HepG2 (cell line): Measurements from ENCODE around the gene AMBRA1. TPM values are rescaled to one million over a fixed set of nuclear protein-coding genes. Genes with fewer than 3 reads are reported as not detected.
A peak's percentile ranks its signal among the peaks of the same experiment; 100 is the strongest.

Source experiments
- CAMTA2 ChIP-seq: sonication (generic); formaldehyde crosslinking; IDR thresholded peaks from 2 replicates; pipeline ENCODE4 v1.4.0; 2020; ENCODE audit warnings: mild to moderate bottlenecking, missing genetic modification reagents, borderline replicate concordance
- CHCHD3 ChIP-seq: sonication (generic); formaldehyde crosslinking; IDR thresholded peaks from 2 replicates; pipeline ENCODE4 v1.8.0; 2022; ENCODE audit warnings: mild to moderate bottlenecking, missing genetic modification reagents, moderate library complexity
- GATAD2A ChIP-seq: IDR thresholded peaks from 2 replicates; pipeline ENCODE4 v1.6.1; 2016
- IRF2 ChIP-seq: IDR thresholded peaks from 2 replicates; pipeline ENCODE4 v1.6.1; 2018; ENCODE audit warnings: missing genetic modification reagents, missing compliant biosample characterization
- MAF1 ChIP-seq: sonication (generic); formaldehyde crosslinking; IDR thresholded peaks from 2 replicates; pipeline ENCODE4 v1.5.0; 2020; ENCODE audit warnings: missing genetic modification reagents, borderline replicate concordance
- SPEN ChIP-seq: sonication (generic); formaldehyde crosslinking; IDR thresholded peaks from 2 replicates; pipeline ENCODE4 v1.5.1; 2020; ENCODE audit warnings: low read depth, mild to moderate bottlenecking, missing genetic modification reagents
- ZFP62 ChIP-seq: sonication (generic); formaldehyde crosslinking; IDR thresholded peaks from 2 replicates; pipeline ENCODE4 v1.4.0; 2020; ENCODE audit warnings: missing genetic modification reagents
- ZFY ChIP-seq: sonication (generic); formaldehyde crosslinking; IDR thresholded peaks from 2 replicates; pipeline ENCODE4 v1.4.0; 2020; ENCODE audit warnings: missing genetic modification reagents
- ZNF33B ChIP-seq: sonication (generic); formaldehyde crosslinking; IDR thresholded peaks from 2 replicates; pipeline ENCODE4 v1.5.1; 2020; ENCODE audit warnings: mild to moderate bottlenecking, missing genetic modification reagents
- ZNF562 ChIP-seq: sonication (generic); formaldehyde crosslinking; IDR thresholded peaks from 2 replicates; pipeline ENCODE4 v1.8.0; 2022; ENCODE audit warnings: missing genetic modification reagents, borderline replicate concordance
- polyA plus RNA-seq, 8 experiments: library from polyadenylated mRNA; depleted of rRNA in 3 of 8; stranded (reverse) in 7 of 8; unstranded in 1 of 8; fragments of >200 nt; fragmentation: Illumina TruSeq in 4 of 8; extraction: Trizol in 4 of 8; gene quantifications; 2 replicates each; pipeline versions ENCODE4 v1.2.1 to v1.2.3, GENCODE V29; 2011 to 2016; ENCODE audit warnings: low read depth in 4 of 8, missing spikeins in 1 of 8, mixed read lengths in 1 of 8; ENCODE audit not compliant: insufficient read depth in 1 of 8
- total RNA-seq, 5 experiments: library from RNA; depleted of rRNA; stranded (reverse); fragments of >200 nt; fragmentation: Illumina TruSeq; extraction: Trizol; gene quantifications; 2 replicates each; pipeline ENCODE4 v1.2.3, GENCODE V29; 2016; ENCODE audit warnings: low read depth in 1 of 5
- TF ChIP-seq, protein P1 (sequence below): sonication (generic); formaldehyde crosslinking; IDR thresholded peaks from 2 replicates; pipeline ENCODE4 v1.4.0; 2020; ENCODE audit warnings: low read depth, mild to moderate bottlenecking, missing genetic modification reagents
- TF ChIP-seq, protein P2 (sequence below): IDR thresholded peaks from 2 replicates; pipeline ENCODE4 v1.6.1; 2012; ENCODE audit warnings: inconsistent platforms
- TF ChIP-seq, protein P3 (sequence below): sonication (generic); formaldehyde crosslinking; conservative IDR thresholded peaks from 2 replicates; pipeline ENCODE4 v1.4.0; 2020; ENCODE audit warnings: missing genetic modification reagents
- TF ChIP-seq, protein P4 (sequence below): sonication (generic); formaldehyde crosslinking; IDR thresholded peaks from 2 replicates; pipeline ENCODE4 v1.5.1; 2020; ENCODE audit warnings: mild to moderate bottlenecking, missing genetic modification reagents, moderate library complexity
- TF ChIP-seq, protein P5 (sequence below): sonication (generic); formaldehyde crosslinking; IDR thresholded peaks from 2 replicates; pipeline ENCODE4 v1.8.0; 2022; ENCODE audit warnings: missing genetic modification reagents, mild to moderate bottlenecking, borderline replicate concordance

AMBRA1 gene
- total and polyA plus RNA-seq, 2 of the 13 experiments (the other 11 are each of a cell fraction or from before 2014, with no cell fraction given) = 15.7 to 26.0 TPM

DNA sequence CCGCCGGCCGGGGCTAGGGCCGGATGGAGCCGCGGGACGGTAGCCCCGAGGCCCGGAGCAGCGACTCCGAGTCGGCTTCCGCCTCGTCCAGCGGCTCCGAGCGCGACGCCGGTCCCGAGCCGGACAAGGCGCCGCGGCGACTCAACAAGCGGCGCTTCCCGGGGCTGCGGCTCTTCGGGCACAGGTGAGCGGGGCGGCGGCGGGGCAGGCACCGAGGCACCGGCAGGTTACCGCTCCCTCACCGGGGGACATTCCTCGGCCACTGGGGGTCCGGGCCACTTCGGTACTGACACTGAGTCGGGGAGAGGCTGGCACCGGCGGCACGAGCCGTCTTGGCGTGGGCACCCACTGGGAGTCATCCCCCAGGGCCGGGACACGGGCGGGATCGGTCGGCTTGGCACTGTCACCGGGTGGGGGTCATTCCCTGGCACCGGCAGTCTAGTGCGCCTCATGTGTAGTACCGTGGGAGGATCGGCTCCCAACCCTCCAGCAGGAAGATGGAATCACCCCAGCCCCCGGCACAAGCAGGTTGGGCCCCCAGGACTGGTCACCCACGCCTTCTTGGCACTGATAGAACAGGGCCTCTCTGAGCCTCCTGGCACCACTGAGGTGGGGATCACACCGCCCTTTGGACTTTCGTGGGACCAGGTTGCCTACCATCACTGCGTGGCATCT lies 246.0 kb downstream of the AMBRA1 start (continued):
- TF ChIP-seq ZNF33B (CRISPR knock-in tag) (0 out of 2 replicates have a peak, but pooled peaks have one; percentile 24), MAF1 (CRISPR knock-in tag) (no peak), ZFY (CRISPR knock-in tag) (peak; percentile 41; the same call in 1 of the 2 replicates), CHCHD3 (CRISPR knock-in tag) (0 out of 2 replicates have a peak, but pooled peaks have one; percentile 49), IRF2 (CRISPR knock-in tag) (no peak), ZNF562 (CRISPR knock-in tag) (no peak), GATAD2A (no peak), CAMTA2 (CRISPR knock-in tag) (0 out of 2 replicates have a peak, but pooled peaks have one; percentile 64), ZFP62 (CRISPR knock-in tag) (no peak), SPEN (CRISPR knock-in tag) (no peak)
- TF ChIP-seq, protein P1, sequence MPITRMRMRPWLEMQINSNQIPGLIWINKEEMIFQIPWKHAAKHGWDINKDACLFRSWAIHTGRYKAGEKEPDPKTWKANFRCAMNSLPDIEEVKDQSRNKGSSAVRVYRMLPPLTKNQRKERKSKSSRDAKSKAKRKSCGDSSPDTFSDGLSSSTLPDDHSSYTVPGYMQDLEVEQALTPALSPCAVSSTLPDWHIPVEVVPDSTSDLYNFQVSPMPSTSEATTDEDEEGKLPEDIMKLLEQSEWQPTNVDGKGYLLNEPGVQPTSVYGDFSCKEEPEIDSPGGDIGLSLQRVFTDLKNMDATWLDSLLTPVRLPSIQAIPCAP = no peak
- TF ChIP-seq, protein P2, sequence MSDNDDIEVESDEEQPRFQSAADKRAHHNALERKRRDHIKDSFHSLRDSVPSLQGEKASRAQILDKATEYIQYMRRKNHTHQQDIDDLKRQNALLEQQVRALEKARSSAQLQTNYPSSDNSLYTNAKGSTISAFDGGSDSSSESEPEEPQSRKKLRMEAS = no peak
- TF ChIP-seq, protein P3, sequence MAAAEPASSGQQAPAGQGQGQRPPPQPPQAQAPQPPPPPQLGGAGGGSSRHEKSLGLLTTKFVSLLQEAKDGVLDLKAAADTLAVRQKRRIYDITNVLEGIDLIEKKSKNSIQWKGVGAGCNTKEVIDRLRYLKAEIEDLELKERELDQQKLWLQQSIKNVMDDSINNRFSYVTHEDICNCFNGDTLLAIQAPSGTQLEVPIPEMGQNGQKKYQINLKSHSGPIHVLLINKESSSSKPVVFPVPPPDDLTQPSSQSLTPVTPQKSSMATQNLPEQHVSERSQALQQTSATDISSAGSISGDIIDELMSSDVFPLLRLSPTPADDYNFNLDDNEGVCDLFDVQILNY (CRISPR knock-in tag) = no peak
- TF ChIP-seq, protein P4, sequence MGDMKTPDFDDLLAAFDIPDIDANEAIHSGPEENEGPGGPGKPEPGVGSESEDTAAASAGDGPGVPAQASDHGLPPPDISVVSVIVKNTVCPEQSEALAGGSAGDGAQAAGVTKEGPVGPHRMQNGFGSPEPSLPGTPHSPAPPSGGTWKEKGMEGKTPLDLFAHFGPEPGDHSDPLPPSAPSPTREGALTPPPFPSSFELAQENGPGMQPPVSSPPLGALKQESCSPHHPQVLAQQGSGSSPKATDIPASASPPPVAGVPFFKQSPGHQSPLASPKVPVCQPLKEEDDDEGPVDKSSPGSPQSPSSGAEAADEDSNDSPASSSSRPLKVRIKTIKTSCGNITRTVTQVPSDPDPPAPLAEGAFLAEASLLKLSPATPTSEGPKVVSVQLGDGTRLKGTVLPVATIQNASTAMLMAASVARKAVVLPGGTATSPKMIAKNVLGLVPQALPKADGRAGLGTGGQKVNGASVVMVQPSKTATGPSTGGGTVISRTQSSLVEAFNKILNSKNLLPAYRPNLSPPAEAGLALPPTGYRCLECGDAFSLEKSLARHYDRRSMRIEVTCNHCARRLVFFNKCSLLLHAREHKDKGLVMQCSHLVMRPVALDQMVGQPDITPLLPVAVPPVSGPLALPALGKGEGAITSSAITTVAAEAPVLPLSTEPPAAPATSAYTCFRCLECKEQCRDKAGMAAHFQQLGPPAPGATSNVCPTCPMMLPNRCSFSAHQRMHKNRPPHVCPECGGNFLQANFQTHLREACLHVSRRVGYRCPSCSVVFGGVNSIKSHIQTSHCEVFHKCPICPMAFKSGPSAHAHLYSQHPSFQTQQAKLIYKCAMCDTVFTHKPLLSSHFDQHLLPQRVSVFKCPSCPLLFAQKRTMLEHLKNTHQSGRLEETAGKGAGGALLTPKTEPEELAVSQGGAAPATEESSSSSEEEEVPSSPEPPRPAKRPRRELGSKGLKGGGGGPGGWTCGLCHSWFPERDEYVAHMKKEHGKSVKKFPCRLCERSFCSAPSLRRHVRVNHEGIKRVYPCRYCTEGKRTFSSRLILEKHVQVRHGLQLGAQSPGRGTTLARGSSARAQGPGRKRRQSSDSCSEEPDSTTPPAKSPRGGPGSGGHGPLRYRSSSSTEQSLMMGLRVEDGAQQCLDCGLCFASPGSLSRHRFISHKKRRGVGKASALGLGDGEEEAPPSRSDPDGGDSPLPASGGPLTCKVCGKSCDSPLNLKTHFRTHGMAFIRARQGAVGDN (CRISPR knock-in tag) = peak; percentile 34; the same call in 1 of the 2 replicates
- TF ChIP-seq, protein P5, sequence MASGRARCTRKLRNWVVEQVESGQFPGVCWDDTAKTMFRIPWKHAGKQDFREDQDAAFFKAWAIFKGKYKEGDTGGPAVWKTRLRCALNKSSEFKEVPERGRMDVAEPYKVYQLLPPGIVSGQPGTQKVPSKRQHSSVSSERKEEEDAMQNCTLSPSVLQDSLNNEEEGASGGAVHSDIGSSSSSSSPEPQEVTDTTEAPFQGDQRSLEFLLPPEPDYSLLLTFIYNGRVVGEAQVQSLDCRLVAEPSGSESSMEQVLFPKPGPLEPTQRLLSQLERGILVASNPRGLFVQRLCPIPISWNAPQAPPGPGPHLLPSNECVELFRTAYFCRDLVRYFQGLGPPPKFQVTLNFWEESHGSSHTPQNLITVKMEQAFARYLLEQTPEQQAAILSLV (CRISPR knock-in tag) = peak; percentile 47; the same call in 1 of the 2 replicates
